ENCODE measurements around the gene UVSSA.

Gene UVSSA

GRCh38 chr4:1398681-1399507 is 51.9 kb downstream of the UVSSA start:
- no peak for DNase-seq

GRCh38 chr4:1399508-1400190 is 52.6 kb downstream of the UVSSA start:
- no peak for DNase-seq

GRCh38 chr4:1400191-1400805 is 53.3 kb downstream of the UVSSA start:
- no peak for DNase-seq

GRCh38 chr4:1400831-1401408 is 53.9 kb downstream of the UVSSA start:
- no peak for DNase-seq

- no peak for DNase-seq
Observed at GRCh38 chr4:1401409-1402020, 54.5 kb downstream of the UVSSA start.

- DNase-seq, result no peak
Observed at GRCh38 chr4:1402021-1402515, 55.1 kb downstream of the UVSSA start.

- DNase-seq, result no peak
Observed at GRCh38 chr4:1402516-1403091, 55.6 kb downstream of the UVSSA start.

- DNase-seq, result no peak
Observed at GRCh38 chr4:1403177-1403583, 56.2 kb downstream of the UVSSA start.

- no peak for DNase-seq
Observed at GRCh38 chr4:1403591-1404572, 56.9 kb downstream of the UVSSA start.

- no peak for DNase-seq
Observed at GRCh38 chr4:1404573-1405253, 57.7 kb downstream of the UVSSA start.

- no peak for DNase-seq
Observed at GRCh38 chr4:1405254-1405635, 58.2 kb downstream of the UVSSA start.

GRCh38 chr4:1405636-1406393 is 58.8 kb downstream of the UVSSA start:
- DNase-seq, result no peak

GRCh38 chr4:1406394-1406980 is 59.5 kb downstream of the UVSSA start, which contains the start of gene NKX1-1:
NKX1-1 (minus strand) TSS chr4:1406442; CDS start chr4:1406442, 0 bp downstream.
- no peak for DNase-seq

- DNase-seq, result no peak
Observed at GRCh38 chr4:1406981-1407656, 60.1 kb downstream of the UVSSA start.

GRCh38 chr4:1407657-1408333 is 60.8 kb downstream of the UVSSA start:
- no peak for DNase-seq

- DNase-seq, result no peak
Observed at GRCh38 chr4:1408418-1408817, 61.4 kb downstream of the UVSSA start.

- no peak for DNase-seq
Observed at GRCh38 chr4:1409079-1409478, 62.1 kb downstream of the UVSSA start.

Data from NCI-H2081 (cell line).